ENCODE results near the gene RPL11. TPM values are rescaled to one million over a fixed set of nuclear protein-coding genes. Genes with fewer than 3 reads are reported as not detected.

Gene RPL11
- 657 TPM for total RNA-seq (ENCODE audit: unreplicated experiment)
- long read RNA-seq, transcript RPL11-201 (6 exons, 660 nt) = minor isoform, 101 of 1,015 reads
- long read RNA-seq, transcript RPL11-206 (6 exons, 1,017 nt) = major isoform, 693 of 1,015 reads
- long read RNA-seq, transcript RPL11-203 (5 exons, 879 nt) = minor isoform, 188 of 1,015 reads
- long read RNA-seq, partial matches to known transcripts = 20 of 1,015 reads
- long read RNA-seq, other reads (novel, unspliced or antisense) = 9 of 1,015 reads

GRCh38 chr1:23691499-23692307, at the start of gene RPL11:
TSS of gene RPL11 (plus strand) at chr1:23691806. CDS start at chr1:23691824, 18 bp downstream.
- Mint-ChIP-seq H3K36me3 (ENCODE audit: unreplicated experiment) (no peaks in the 10 kb centered on the region), H3K27ac (ENCODE audit: unreplicated experiment) (peak within 1 kb of the TSS; percentile 86), H3K4me1 (ENCODE audit: low read depth, unreplicated experiment) (peaks cover 23% of the 10 kb centered on the region), H3K4me3 (ENCODE audit: unreplicated experiment) (peak within 1 kb of the TSS; percentile 98), H3K9me3 (ENCODE audit: unreplicated experiment) (peaks cover 2% of the 10 kb centered on the region), H3K27me3 (ENCODE audit: unreplicated experiment) (peaks cover 6% of the 10 kb centered on the region)
- DNase-seq = peak; percentile 86
- TF ChIP-seq, protein P1, sequence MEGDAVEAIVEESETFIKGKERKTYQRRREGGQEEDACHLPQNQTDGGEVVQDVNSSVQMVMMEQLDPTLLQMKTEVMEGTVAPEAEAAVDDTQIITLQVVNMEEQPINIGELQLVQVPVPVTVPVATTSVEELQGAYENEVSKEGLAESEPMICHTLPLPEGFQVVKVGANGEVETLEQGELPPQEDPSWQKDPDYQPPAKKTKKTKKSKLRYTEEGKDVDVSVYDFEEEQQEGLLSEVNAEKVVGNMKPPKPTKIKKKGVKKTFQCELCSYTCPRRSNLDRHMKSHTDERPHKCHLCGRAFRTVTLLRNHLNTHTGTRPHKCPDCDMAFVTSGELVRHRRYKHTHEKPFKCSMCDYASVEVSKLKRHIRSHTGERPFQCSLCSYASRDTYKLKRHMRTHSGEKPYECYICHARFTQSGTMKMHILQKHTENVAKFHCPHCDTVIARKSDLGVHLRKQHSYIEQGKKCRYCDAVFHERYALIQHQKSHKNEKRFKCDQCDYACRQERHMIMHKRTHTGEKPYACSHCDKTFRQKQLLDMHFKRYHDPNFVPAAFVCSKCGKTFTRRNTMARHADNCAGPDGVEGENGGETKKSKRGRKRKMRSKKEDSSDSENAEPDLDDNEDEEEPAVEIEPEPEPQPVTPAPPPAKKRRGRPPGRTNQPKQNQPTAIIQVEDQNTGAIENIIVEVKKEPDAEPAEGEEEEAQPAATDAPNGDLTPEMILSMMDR (IDR thresholded peaks at IDR 0.05; ENCODE audit: partially characterized antibody, unreplicated experiment) = peak; percentile 67

DNA sequence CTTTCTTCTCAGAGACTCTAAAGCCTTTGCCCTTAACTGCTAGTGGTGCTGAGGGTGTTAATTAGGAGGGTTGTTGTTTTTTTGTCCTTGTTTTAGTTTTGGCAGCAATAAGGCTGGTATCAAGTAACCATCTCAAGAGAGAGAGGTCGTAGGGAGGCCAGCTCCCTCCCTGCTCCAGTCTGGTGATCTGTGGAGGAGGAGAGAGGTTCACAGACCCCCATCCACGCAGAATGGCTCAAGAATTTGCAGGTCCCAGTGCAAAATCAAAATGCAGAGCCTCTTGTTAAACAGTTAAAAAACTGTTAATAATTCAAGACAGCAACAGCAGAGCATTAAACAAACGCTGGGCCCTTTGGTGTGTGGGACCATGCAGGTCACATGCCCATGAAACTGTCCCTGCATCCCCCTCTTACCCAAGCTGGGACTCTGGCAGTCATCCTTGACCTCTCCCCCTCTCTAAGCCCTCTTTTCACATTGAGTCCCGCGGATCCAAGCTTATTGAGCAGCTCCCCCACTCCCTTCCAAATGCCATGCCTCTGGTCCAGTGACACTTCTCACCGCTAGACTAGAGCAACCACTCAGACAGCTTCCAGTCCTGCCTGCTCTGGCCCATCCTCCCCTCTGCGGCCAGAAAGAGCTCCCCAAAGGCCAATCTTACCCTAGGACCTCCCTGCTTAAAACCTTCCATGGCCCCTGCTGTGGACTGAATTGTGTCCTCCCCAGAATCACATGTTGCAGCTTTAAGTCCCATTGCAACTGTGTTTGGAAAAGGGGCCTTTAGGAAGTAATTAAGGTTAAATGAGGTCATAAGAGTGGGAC, 47.7 kb upstream of the RPL11 start:
- DNase-seq = no peak
- no peak overlapping the region for H3K4me3 Mint-ChIP-seq (ENCODE audit: unreplicated experiment)
- peaks cover 3% of the 10 kb centered on the region for H3K27me3 Mint-ChIP-seq (ENCODE audit: unreplicated experiment)
- TF ChIP-seq, protein P1 (IDR thresholded peaks at IDR 0.05; ENCODE audit: partially characterized antibody, unreplicated experiment) = no peak
- H3K4me1 Mint-ChIP-seq (ENCODE audit: low read depth, unreplicated experiment) = no peaks in the 10 kb centered on the region
- no peaks in the 10 kb centered on the region for H3K36me3 Mint-ChIP-seq (ENCODE audit: unreplicated experiment)
- H3K27ac Mint-ChIP-seq (ENCODE audit: unreplicated experiment) = no peak overlapping the region
- H3K9me3 Mint-ChIP-seq (ENCODE audit: unreplicated experiment) = no peaks in the 10 kb centered on the region

GRCh38 chr1:23644555-23644866, 47.1 kb upstream of the RPL11 start:
- DNase-seq = no peak
- peak overlapping the region; percentile 2 for H3K4me3 Mint-ChIP-seq (ENCODE audit: unreplicated experiment)
- peaks cover 3% of the 10 kb centered on the region for H3K27me3 Mint-ChIP-seq (ENCODE audit: unreplicated experiment)
- H3K27ac Mint-ChIP-seq (ENCODE audit: unreplicated experiment) = no peak overlapping the region
- H3K9me3 Mint-ChIP-seq (ENCODE audit: unreplicated experiment) = no peaks in the 10 kb centered on the region
- no peaks in the 10 kb centered on the region for H3K36me3 Mint-ChIP-seq (ENCODE audit: unreplicated experiment)
- TF ChIP-seq, protein P1 (IDR thresholded peaks at IDR 0.05; ENCODE audit: partially characterized antibody, unreplicated experiment) = no peak
- H3K4me1 Mint-ChIP-seq (ENCODE audit: low read depth, unreplicated experiment) = no peaks in the 10 kb centered on the region

DNA sequence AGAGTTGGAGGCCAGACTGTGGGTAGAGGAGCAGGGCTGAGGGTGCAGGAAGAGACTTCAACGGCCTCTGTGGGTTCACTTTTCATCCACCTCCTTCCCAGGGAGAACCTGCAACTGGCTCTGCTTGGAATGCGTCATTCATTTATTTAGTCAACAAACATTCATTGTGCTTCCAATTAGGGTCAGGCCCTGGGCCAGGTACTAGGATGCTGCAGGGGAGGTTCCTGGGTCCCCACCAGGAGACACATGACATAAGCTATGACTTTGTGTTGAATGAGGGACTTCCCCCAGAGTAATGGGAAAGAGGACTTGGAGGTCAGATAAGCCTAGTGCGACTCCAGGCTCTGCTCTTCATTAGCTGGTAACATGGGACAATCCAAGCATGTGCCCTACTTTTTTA, 46.3 kb upstream of the RPL11 start:
- DNase-seq = no peak
- H3K4me3 Mint-ChIP-seq (ENCODE audit: unreplicated experiment) = no peak overlapping the region
- H3K27ac Mint-ChIP-seq (ENCODE audit: unreplicated experiment) = no peak overlapping the region
- no peaks in the 10 kb centered on the region for H3K36me3 Mint-ChIP-seq (ENCODE audit: unreplicated experiment)
- H3K27me3 Mint-ChIP-seq (ENCODE audit: unreplicated experiment) = peaks cover 3% of the 10 kb centered on the region
- H3K4me1 Mint-ChIP-seq (ENCODE audit: low read depth, unreplicated experiment) = no peaks in the 10 kb centered on the region
- TF ChIP-seq, protein P1 (IDR thresholded peaks at IDR 0.05; ENCODE audit: partially characterized antibody, unreplicated experiment) = no peak
- H3K9me3 Mint-ChIP-seq (ENCODE audit: unreplicated experiment) = no peaks in the 10 kb centered on the region
